Endothelial cell of umbilical vein (primary cell): ENCODE data around the gene NOD1. TPM values are rescaled to one million over a fixed set of nuclear protein-coding genes. Genes with fewer than 3 reads are reported as not detected.

ENCODE experiments used
- BruUV-seq: library from RNA; stranded (reverse); fragments of 400-500 nt; replicated peaks from 2 replicates; lab custom pipeline; 2021; lab: Mats Ljungman, UMichigan
- CTCF ChIA-PET: fragments of 300-600, 350-600 bp; sonication (Branson Sonifier 250); formaldehyde crosslinking; loops from one replicate; lab custom pipeline; 2021; ENCODE audit warnings: antibody characterized with exemption, inconsistent platforms; lab: Charles Lee
- POLR2A ChIA-PET: fragments of 300-600, 350-600 bp; sonication (Branson Sonifier 250); formaldehyde crosslinking; loops from one replicate; lab custom pipeline; 2021; ENCODE audit warnings: antibody characterized with exemption, inconsistent platforms; lab: Charles Lee
- DNase-seq: peaks from one replicate; pipeline ENCODE4 v3.0.0-alpha.2; 2011; ENCODE audit warnings: low read depth, low spot score
- FAIRE-seq: peaks from 2 replicates; lab custom pipeline; 2011; peaks lifted over from hg19 to GRCh38; lab: Jason Lieb, UNC
- H2AFZ ChIP-seq: 2 replicates; pipeline ENCODE4 v1.6.0; 2012; ENCODE audit warnings: low read depth, low read length, control low read depth, inconsistent platforms
- H3K27ac ChIP-seq: 2 replicates; pipeline ENCODE4 v1.5.1; 2011; ENCODE audit warnings: low read depth, mild to moderate bottlenecking, control low read depth, low read length, moderate library complexity; ENCODE audit not compliant: insufficient read depth
- H3K27me3 ChIP-seq, 2 experiments: 2 replicates each; pipeline versions ENCODE4 v1.6.0 to v1.6.1; 2011; ENCODE audit warnings: low read length in 2 of 2, mixed read lengths in 1 of 2; ENCODE audit not compliant: control insufficient read depth in 2 of 2, insufficient read depth in 2 of 2
- H3K36me3 ChIP-seq, 2 experiments: 2 replicates in 1 of 2; 3 replicates in 1 of 2; pipeline ENCODE4 v1.5.1; 2011; ENCODE audit warnings: low read length in 2 of 2, mild to moderate bottlenecking in 1 of 2, moderate library complexity in 1 of 2; ENCODE audit not compliant: control insufficient read depth in 2 of 2, insufficient read depth in 2 of 2; ENCODE audit errors: extremely low read depth in 1 of 2
- H3K4me1 ChIP-seq: 3 replicates; pipeline ENCODE4 v1.5.1; 2011; ENCODE audit warnings: mild to moderate bottlenecking, low read length; ENCODE audit not compliant: control insufficient read depth, insufficient read depth; ENCODE audit errors: extremely low read depth
- H3K4me2 ChIP-seq: 2 replicates; pipeline ENCODE4 v1.6.1; 2011; ENCODE audit warnings: low read length, control low read depth, mixed read lengths; ENCODE audit not compliant: insufficient read depth
- H3K4me3 ChIP-seq, 3 experiments: fragments of 200-600 bp in 1 of 3; sonication (generic), shearing (Covaris generic) in 1 of 3; replicated peaks in 1 of 3; 2 replicates each; pipeline ENCODE4 v1.5.1; 2011 to 2016; ENCODE audit warnings: control low read depth in 3 of 3, low read length in 3 of 3, mild to moderate bottlenecking in 2 of 3, inconsistent platforms in 1 of 3, low read depth in 1 of 3, moderate library complexity in 1 of 3; ENCODE audit not compliant: insufficient read depth in 1 of 3
- H3K79me2 ChIP-seq: 2 replicates; pipeline ENCODE4 v1.6.0; 2012; ENCODE audit warnings: low read length, inconsistent platforms; ENCODE audit not compliant: control insufficient read depth, insufficient read depth
- H3K9ac ChIP-seq: replicated peaks from 2 replicates; pipeline ENCODE3; 2011; ENCODE audit warnings: low read length, control low read depth; ENCODE audit not compliant: insufficient read depth; ENCODE audit errors: extremely low read depth
- H3K9me1 ChIP-seq: replicated peaks from 3 replicates; pipeline ENCODE4 v1.6.0; 2011; ENCODE audit warnings: mild to moderate bottlenecking, low read length; ENCODE audit not compliant: control insufficient read depth, insufficient read depth; ENCODE audit errors: extremely low read depth
- H3K9me3 ChIP-seq: replicated peaks from 2 replicates; pipeline ENCODE4 v1.5.1; 2012; ENCODE audit warnings: low read length, inconsistent platforms; ENCODE audit not compliant: control insufficient read depth, insufficient read depth
- H4K20me1 ChIP-seq: replicated peaks from 2 replicates; pipeline ENCODE3; 2011; ENCODE audit warnings: mild to moderate bottlenecking, low read length; ENCODE audit not compliant: control insufficient read depth, insufficient read depth; ENCODE audit errors: extremely low read depth
- CTCF ChIP-seq, 2 donors: IDR thresholded peaks; 1 replicate in 1 of 2; 2 replicates in 1 of 2; pipeline ENCODE4 v1.5.1; 2011; ENCODE audit warnings: low read length in 2 of 2, mild to moderate bottlenecking in 2 of 2, moderate library complexity in 2 of 2, control low read depth in 1 of 2, inconsistent platforms in 1 of 2, low read depth in 1 of 2; ENCODE audit not compliant: insufficient read depth in 1 of 2; ENCODE audit errors: extremely low read depth in 1 of 2
- EZH2 ChIP-seq: IDR thresholded peaks from 2 replicates; pipeline ENCODE4 v1.6.1; 2012; ENCODE audit warnings: borderline replicate concordance, low read depth, mild to moderate bottlenecking, moderate library complexity, low read length, inconsistent platforms; ENCODE audit not compliant: severe bottlenecking
- FOS ChIP-seq: IDR thresholded peaks from 2 replicates; pipeline ENCODE4 v1.6.1; 2011; ENCODE audit warnings: mild to moderate bottlenecking, low read length, moderate library complexity, borderline replicate concordance; ENCODE audit not compliant: insufficient read depth
- GATA2 ChIP-seq: IDR thresholded peaks from 2 replicates; pipeline ENCODE4 v1.7.0; 2011; ENCODE audit warnings: low read depth, mild to moderate bottlenecking, moderate library complexity, mixed read lengths, low read length; ENCODE audit not compliant: insufficient read length, insufficient read depth
- JUN ChIP-seq: IDR thresholded peaks from 2 replicates; pipeline ENCODE4 v1.6.1; 2011; ENCODE audit warnings: borderline replicate concordance, low read depth; ENCODE audit not compliant: insufficient read length, insufficient read depth
- MAX ChIP-seq: IDR thresholded peaks from 2 replicates; pipeline ENCODE4 v1.6.1; 2011; ENCODE audit not compliant: insufficient read depth, insufficient read length
- MYC ChIP-seq: IDR thresholded peaks from one replicate; pipeline ENCODE4 v1.6.1; 2011; ENCODE audit warnings: mild to moderate bottlenecking, low read depth, low read length
- POLR2A ChIP-seq: IDR thresholded peaks from 2 replicates; pipeline ENCODE4 v1.6.1; 2012; ENCODE audit warnings: low read depth, mild to moderate bottlenecking, control low read depth, low read length
- POLR2AphosphoS5 ChIP-seq: IDR thresholded peaks from 2 replicates; pipeline ENCODE4 v1.6.1; 2012; ENCODE audit warnings: low read depth, mild to moderate bottlenecking, control low read depth, low read length, moderate library complexity; ENCODE audit not compliant: insufficient read depth
- dilution Hi-C: fragments of 300-500 bp; cut with MboI; formaldehyde crosslinking; loops from one replicate; pipeline ENCODE4 v1.15.0; 2019; ENCODE audit warnings: low sequenced_read_pairs; ENCODE audit not compliant: extremely low pct_ligation_motif_present
- intact Hi-C: fragments of 100-400 bp; cut with micrococcal nuclease; formaldehyde crosslinking; loops from one replicate; pipeline ENCODE4 v1.10.0; 2022
- polyA plus RNA-seq, 4 experiments: library from polyadenylated mRNA; depleted of rRNA in 3 of 4; stranded (reverse) in 3 of 4; unstranded in 1 of 4; fragments of >200 nt; gene quantifications; 2 replicates each; pipeline versions ENCODE4 v1.2.1 to v1.2.3, GENCODE V29; 2011 to 2012; ENCODE audit warnings: missing spikeins in 1 of 4
- total RNA-seq: library from RNA; stranded (reverse); gene quantifications from 2 replicates; pipeline ENCODE4 v1.2.3, GENCODE V29; 2021

NOD1 gene
- total and polyA plus RNA-seq, 2 donors (not counting 3 experiments of a cell fraction or from before 2014, with no cell fraction given), result 22.1 to 39.2 TPM

DNA sequence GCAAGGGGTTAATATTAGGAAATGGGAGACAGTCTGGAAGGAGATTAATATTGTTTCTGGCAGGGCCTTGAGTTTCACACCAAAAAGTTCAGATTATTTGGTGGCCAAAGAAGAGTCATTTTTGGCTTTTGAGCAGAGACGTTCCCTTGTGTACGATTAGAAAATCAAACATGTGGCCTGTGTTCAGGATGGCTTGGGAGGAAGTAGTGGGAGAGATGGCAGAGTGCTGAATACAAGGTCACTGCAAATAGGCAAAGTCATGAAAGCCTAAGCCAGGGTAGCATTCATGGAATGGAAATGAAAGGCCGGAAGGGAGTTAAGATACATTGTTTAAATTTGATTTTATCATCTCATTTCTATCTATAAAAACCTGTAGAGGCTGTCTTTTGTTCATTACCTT is 35.6 kb upstream of the NOD1 start:
- H3K4me2 ChIP-seq, result no peak overlapping the region
- dilution Hi-C loops, result no loop called here

More for the DNA sequence above, 35.6 kb upstream of the NOD1 start:
- H3K9ac ChIP-seq, result no peak overlapping the region
- no peak overlapping the region for H2AFZ ChIP-seq
- H3K4me1 ChIP-seq, result no peaks in the 10 kb centered on the region
- H3K27ac ChIP-seq, result no peak overlapping the region
- TF ChIP-seq EZH2, result no peak
- no peak for TF ChIP-seq POLR2AphosphoS5
- TF ChIP-seq GATA2, result no peak
- TF ChIP-seq CTCF (IDR thresholded peaks at IDR 0.05; ENCODE audit: extremely low read depth in 1 of 2, insufficient read depth in 1 of 2, low read depth in 1 of 2, low read length in 2 of 2), result no peak
- TF ChIP-seq MAX, result no peak
- TF ChIP-seq POLR2A, result no peak
- no peak for TF ChIP-seq FOS
- TF ChIP-seq JUN, result no peak
- no peak for TF ChIP-seq MYC
- H4K20me1 ChIP-seq, result no peaks in the 10 kb centered on the region
- BruUV-seq, result no TSS peak
- H3K79me2 ChIP-seq, result no peaks in the 10 kb centered on the region
- H3K4me3 ChIP-seq, result no peak overlapping the region
- no peaks in the 10 kb centered on the region for H3K9me1 ChIP-seq
- no peaks in the 10 kb centered on the region for H3K9me3 ChIP-seq
- POLR2A ChIA-PET, result no interaction called here
- FAIRE-seq (no peak), DNase-seq (no peak)
- CTCF ChIA-PET, result interaction anchor here (1.4 kb wide), 1 partner anchor 50 kb away, joined by 4 read pairs; no protein-coding TSS in a partner anchor
- H3K27me3 ChIP-seq, result no peaks in the 10 kb centered on the region
- intact Hi-C loops, result no loop called here
- no peaks in the 10 kb centered on the region for H3K36me3 ChIP-seq
